Hematopoietic multipotent progenitor cell treated with erythropoietin and hydrocortisone succinate and interleukin-3 and kit ligand, for 4 days (in vitro differentiated cells): ENCODE data around the gene SGCA.

ENCODE experiments used
- DNase-seq: peaks from one replicate; pipeline ENCODE4 v3.0.0-alpha.2; 2015

Gene SGCA

GRCh38 chr17:50211249-50212120 lies 45.7 kb downstream of the SGCA start:
- no peak for DNase-seq

GRCh38 chr17:50212121-50212843 lies 46.5 kb downstream of the SGCA start:
- no peak for DNase-seq

GRCh38 chr17:50213026-50214022 lies 47.5 kb downstream of the SGCA start:
- peak; percentile 59 for DNase-seq

GRCh38 chr17:50214976-50215760 lies 49.4 kb downstream of the SGCA start:
- no peak for DNase-seq

- DNase-seq, result no peak
These were observed 51.8 kb downstream of the SGCA start for GRCh38 chr17:50217591-50217990.

GRCh38 chr17:50218071-50218759 lies 52.4 kb downstream of the SGCA start:
- no peak for DNase-seq

GRCh38 chr17:50218771-50219315 lies 53.0 kb downstream of the SGCA start:
- DNase-seq, result no peak

GRCh38 chr17:50219342-50219741 lies 53.5 kb downstream of the SGCA start:
- no peak for DNase-seq

DNA sequence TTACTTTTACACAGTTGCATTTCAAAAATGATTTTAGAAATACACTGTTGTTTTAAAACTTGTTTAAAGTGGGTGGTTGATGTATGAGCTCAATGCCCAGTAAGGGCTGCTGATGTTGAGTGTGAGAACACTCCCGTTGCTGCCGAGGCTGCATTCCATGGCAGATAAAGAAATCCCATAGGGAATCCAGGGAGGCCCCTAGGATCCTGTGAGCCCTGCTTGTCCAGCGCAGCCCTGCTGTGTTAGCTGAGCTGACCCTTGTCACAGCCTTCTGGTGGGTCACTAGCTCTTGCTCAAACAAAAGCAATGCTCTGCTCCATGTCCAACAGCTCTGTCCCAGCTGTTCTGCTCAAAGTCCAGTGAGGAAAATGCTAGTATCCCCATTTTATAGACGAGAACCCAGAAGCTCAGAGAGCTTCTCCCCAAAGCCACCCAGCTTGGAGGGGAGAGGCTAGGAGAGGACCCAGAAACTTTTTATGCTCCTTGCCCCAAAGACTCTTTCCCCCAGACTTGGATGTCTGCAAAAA lies 54.2 kb downstream of the SGCA start:
- DNase-seq, result no peak

DNA sequence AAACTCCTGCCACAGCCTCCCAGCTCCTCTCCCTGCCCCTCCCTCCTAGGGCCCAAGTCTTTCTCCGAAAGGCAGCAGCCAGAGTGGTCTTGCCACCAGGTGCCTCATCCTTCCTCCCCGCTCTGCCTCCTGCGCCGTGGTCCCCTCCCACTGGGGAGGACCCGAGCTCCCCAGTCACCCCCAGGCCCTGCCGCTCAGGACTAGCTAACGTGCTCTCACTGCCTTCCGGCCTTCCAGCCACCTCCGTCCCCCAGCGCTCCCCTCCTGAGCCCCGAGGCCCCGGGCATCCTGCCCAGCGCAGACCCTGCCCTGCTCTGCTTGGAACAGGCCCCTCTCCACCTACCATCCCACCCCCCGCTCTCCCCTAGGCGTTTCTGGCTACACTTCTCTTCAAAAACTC lies 55.0 kb downstream of the SGCA start:
- DNase-seq, result no peak

- peak; percentile 65 for DNase-seq
These were observed 55.6 kb downstream of the SGCA start for GRCh38 chr17:50221266-50221863.

DNA sequence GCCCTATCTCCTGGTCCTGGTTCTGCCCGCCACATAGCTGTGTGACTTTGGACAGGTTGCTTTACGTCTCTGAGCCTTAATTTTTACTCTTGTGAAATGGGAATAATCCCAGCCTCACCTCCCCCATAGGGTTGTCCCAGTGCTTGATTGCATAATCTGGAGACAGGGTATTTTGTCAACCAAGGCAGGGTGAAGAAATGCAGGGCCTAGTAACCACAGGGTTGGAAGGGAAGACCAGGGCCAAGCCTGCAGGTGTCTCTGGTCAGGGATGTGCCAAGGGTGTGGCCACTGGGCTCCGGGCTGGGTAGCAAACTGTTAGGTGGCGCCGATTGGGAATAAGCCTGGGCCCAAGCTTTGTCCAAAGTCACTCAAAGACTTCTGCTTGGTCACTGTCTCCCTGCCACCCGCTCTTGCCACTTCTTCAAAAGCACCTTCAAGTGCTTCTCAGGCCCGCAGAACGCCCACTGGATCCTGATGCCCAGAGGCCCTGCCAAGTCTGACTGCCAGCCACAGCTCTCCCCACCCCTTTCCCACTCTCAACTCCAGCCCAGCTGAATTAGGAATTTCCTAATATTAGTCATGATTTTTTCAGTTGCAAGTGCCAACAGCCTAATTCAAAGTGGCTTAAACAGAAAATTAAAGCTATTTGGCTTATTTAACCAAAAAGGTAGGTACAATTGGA lies 56.2 kb downstream of the SGCA start:
- DNase-seq, result no peak

DNA sequence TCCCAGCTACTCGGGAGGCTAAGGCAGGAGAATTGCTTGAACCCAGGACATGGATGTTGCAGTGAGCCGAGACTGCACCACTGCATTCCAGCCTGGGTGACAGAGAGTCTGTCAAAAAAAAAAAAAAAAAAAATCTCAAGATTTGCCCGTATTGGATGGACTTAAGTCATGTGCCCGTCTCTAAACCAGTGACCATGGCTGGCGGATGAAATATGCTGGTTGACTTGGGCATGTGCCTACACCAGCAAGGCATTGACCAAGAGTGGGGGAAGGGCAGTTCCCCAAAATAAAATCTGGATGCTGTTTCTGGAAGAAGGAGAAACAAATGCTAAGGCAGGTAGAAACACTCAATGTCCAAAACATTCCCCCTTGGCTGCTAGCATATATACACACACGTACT lies 57.1 kb downstream of the SGCA start:
- no peak for DNase-seq
